Naive B cell (primary cell): Measurements from ENCODE around the gene NR1H2. TPM values are rescaled to one million over a fixed set of nuclear protein-coding genes. Genes with fewer than 3 reads are reported as not detected.
A peak's percentile ranks its signal among the peaks of the same experiment; 100 is the strongest.

Experiments used
- ATAC-seq, 2 donors: fragments of 150-1000 bp; cut with Tn5 transposase; 2 replicates each; pipeline ENCODE4 v1.10.0; 2021; ENCODE audit warnings: low read depth in 2 of 2, mild to moderate bottlenecking in 2 of 2, moderate library complexity in 2 of 2
- DNase-seq: peaks from one replicate; pipeline ENCODE4 v3.0.0; 2022
- H3K27ac Mint-ChIP-seq, 6 donors: one replicate each; pipeline ENCODE4 v1.8.0; 2020 to 2022; ENCODE audit warnings: mild to moderate bottlenecking in 6 of 6, mixed read lengths in 6 of 6, moderate library complexity in 5 of 6, inconsistent platforms in 2 of 6
- H3K27me3 Mint-ChIP-seq, 3 donors: one replicate each; pipeline ENCODE4 v1.8.0; 2021 to 2022; ENCODE audit warnings: mixed read lengths in 3 of 3, mild to moderate bottlenecking in 1 of 3
- H3K36me3 Mint-ChIP-seq, 2 donors: one replicate each; pipeline ENCODE4 v1.8.0; 2020 to 2022; ENCODE audit warnings: mixed read lengths in 2 of 2, inconsistent platforms in 1 of 2, mild to moderate bottlenecking in 1 of 2
- H3K4me1 Mint-ChIP-seq, 3 donors: one replicate each; pipeline ENCODE4 v1.8.0; 2020 to 2022; ENCODE audit warnings: mixed read lengths in 3 of 3, inconsistent platforms in 1 of 3, mild to moderate bottlenecking in 1 of 3, moderate library complexity in 1 of 3
- H3K4me3 Mint-ChIP-seq, 8 donors: one replicate each; pipeline ENCODE4 v1.8.0; 2020 to 2022; ENCODE audit warnings: mild to moderate bottlenecking in 8 of 8, mixed read lengths in 8 of 8, moderate library complexity in 8 of 8, inconsistent platforms in 2 of 8
- H3K9me3 Mint-ChIP-seq, 7 donors: one replicate each; pipeline ENCODE4 v1.8.0; 2020 to 2022; ENCODE audit warnings: mixed read lengths in 7 of 7, mild to moderate bottlenecking in 5 of 7, inconsistent platforms in 2 of 7, moderate library complexity in 1 of 7
- polyA plus RNA-seq, 6 donors: library from polyadenylated mRNA; unstranded; fragments of 300-500 nt; fragmentation: Illumina TruSeq; gene quantifications; one replicate each; pipeline ENCODE4 v1.2.3, GENCODE V29; 2021; ENCODE audit warnings: low read depth in 6 of 6

NR1H2 gene
- polyA plus RNA-seq, 6 donors from 2014 or later = 70.9 to 115 (median 76.1) TPM

DNA sequence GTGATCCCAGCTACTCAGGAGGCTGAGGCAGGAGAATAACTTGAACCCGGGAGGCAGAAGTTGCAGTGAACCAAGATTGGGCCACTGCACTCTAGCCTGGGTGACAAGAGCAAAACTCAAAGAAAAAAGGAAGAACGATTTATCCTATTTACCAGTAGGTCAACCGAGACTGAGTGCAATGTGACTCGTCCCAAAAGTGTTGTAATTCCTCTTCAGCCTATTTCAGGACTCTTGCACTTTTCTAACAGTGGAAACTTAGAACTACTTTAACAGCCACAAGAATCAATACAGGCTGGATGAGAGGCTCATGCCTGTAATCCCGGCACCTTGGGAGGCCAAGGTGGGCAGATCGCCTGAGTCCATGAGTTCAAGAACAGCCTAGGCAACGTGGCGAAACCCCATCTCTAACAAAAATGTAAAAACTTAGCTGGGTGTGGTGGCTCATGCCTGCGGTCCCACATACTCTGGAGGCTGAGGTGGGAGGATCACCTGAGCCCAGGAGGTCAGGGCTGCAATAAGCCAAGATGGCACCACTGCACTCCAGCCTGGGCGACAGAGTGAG, 4.3 kb upstream of the NR1H2 start:
- DNase-seq (no peak), ATAC-seq (no peak)
- peaks cover 26 to 30% (median 29%) of the 10 kb centered on the region in 3 donors for H3K4me1 Mint-ChIP-seq
- peaks cover 0 to 10% of the 10 kb centered on the region in 2 donors for H3K36me3 Mint-ChIP-seq
- H3K9me3 Mint-ChIP-seq = peaks cover 0 to 2% (median 0%) of the 10 kb centered on the region in 7 donors
- H3K27me3 Mint-ChIP-seq = no peaks in the 10 kb centered on the region
- H3K27ac Mint-ChIP-seq = no peak overlapping the region
- no peak overlapping the region for H3K4me3 Mint-ChIP-seq

DNA sequence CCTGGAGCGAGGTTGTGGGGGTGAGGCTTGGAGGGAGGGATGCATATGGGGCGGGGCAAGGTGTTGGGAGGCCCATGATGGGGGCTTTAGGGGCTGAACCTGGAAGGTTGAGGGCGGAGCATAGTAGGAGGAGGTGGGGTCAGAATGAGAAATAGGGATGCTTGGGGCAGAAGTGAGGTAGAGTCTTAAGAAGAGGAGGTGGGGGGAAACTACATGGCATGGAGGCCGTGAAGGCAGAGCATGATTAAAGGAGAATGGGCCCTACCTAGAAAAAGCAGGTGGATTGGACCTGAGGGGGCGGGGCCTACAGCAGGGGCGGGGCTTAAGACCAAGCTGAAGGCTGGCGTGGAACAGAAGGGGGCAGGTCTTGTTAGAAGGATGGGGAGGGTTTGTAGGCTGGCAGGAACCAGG, 799 bp downstream of the NR1H2 start:
- H3K27ac Mint-ChIP-seq = peak overlapping the region; percentile 76 to 100 (median 93)
- peaks cover 9 to 46% of the 10 kb centered on the region in 2 donors for H3K36me3 Mint-ChIP-seq
- H3K4me3 Mint-ChIP-seq = peak overlapping the region; percentile 63 to 100 (median 97)
- peaks cover 0 to 2% (median 0%) of the 10 kb centered on the region in 7 donors for H3K9me3 Mint-ChIP-seq
- no peaks in the 10 kb centered on the region for H3K27me3 Mint-ChIP-seq
- ATAC-seq (peak; percentile 4 to 6), DNase-seq (no peak)
- peaks cover 26 to 41% (median 37%) of the 10 kb centered on the region in 3 donors for H3K4me1 Mint-ChIP-seq

DNA sequence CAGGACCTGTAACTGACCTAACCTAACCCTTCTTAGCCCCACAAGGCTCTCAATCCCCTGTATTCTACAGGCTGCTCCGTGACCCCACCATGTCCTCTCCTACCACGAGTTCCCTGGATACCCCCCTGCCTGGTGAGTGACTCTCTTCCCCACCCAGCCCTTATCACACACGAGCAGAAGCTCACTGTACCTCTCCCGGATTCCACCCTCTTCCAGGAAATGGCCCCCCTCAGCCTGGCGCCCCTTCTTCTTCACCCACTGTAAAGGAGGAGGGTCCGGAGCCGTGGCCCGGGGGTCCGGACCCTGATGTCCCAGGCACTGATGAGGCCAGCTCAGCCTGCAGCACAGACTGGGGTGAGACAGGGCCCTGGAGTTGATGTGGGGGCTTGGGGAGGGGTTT, 1.3 kb downstream of the NR1H2 start:
- Mint-ChIP-seq H3K36me3 (peaks cover 9 to 46% of the 10 kb centered on the region in 2 donors), H3K4me3 (peak overlapping the region in 7 of 8 donors; percentile 15 to 100 (median 95)), H3K27me3 (no peaks in the 10 kb centered on the region), H3K9me3 (peaks cover 0 to 2% (median 0%) of the 10 kb centered on the region in 7 donors), H3K4me1 (peaks cover 26 to 41% (median 37%) of the 10 kb centered on the region in 3 donors), H3K27ac (peak overlapping the region; percentile 76 to 100 (median 93))
- ATAC-seq (no peak), DNase-seq (no peak)

DNA sequence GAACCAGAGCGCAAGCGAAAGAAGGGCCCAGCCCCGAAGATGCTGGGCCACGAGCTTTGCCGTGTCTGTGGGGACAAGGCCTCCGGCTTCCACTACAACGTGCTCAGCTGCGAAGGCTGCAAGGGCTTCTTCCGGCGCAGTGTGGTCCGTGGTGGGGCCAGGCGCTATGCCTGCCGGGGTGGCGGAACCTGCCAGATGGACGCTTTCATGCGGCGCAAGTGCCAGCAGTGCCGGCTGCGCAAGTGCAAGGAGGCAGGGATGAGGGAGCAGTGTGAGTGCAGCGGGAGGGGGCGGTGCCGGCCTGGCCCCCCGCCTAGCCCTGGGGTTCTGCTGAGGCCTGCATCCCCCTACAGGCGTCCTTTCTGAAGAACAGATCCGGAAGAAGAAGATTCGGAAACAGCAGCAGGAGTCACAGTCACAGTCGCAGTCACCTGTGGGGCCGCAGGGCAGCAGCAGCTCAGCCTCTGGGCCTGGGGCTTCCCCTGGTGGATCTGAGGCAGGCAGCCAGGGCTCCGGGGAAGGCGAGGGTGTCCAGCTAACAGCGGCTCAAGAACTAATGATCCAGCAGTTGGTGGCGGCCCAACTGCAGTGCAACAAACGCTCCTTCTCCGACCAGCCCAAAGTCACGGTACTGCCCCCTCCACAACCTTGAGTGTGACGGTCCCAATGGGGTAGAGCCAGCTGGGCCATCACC, 2.1 kb downstream of the NR1H2 start:
- DNase-seq (no peak), ATAC-seq (no peak)
- peaks cover 30 to 46% (median 40%) of the 10 kb centered on the region in 3 donors for H3K4me1 Mint-ChIP-seq
- H3K36me3 Mint-ChIP-seq = peaks cover 9 to 46% of the 10 kb centered on the region in 2 donors
- H3K4me3 Mint-ChIP-seq = peak overlapping the region in 5 of 8 donors; percentile 43 to 99 (median 66)
- H3K27ac Mint-ChIP-seq = peak overlapping the region in 3 of 6 donors; percentile 56 to 100 (median 94)
- no peaks in the 10 kb centered on the region for H3K27me3 Mint-ChIP-seq
- H3K9me3 Mint-ChIP-seq = peaks cover 0 to 2% (median 0%) of the 10 kb centered on the region in 7 donors

DNA sequence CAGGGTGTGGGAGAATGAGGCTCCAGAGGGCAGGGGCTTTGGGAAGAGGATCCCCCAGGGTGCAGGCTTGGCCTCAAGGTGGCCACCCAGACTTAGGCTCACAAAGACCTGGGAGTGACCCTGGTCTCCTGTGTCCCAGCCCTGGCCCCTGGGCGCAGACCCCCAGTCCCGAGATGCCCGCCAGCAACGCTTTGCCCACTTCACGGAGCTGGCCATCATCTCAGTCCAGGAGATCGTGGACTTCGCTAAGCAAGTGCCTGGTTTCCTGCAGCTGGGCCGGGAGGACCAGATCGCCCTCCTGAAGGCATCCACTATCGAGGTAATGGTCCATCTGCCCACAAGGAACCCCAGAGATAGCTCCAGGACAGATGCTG, 2.6 kb downstream of the NR1H2 start:
- peak overlapping the region in 2 of 8 donors; percentile 42 to 60 for H3K4me3 Mint-ChIP-seq
- peak overlapping the region in 1 of 6 donors; percentile 100 for H3K27ac Mint-ChIP-seq
- ATAC-seq (no peak), DNase-seq (no peak)
- peaks cover 9 to 46% of the 10 kb centered on the region in 2 donors for H3K36me3 Mint-ChIP-seq
- H3K4me1 Mint-ChIP-seq = peaks cover 35 to 51% (median 45%) of the 10 kb centered on the region in 3 donors
- no peaks in the 10 kb centered on the region for H3K27me3 Mint-ChIP-seq
- H3K9me3 Mint-ChIP-seq = peaks cover 0 to 2% (median 0%) of the 10 kb centered on the region in 7 donors

DNA sequence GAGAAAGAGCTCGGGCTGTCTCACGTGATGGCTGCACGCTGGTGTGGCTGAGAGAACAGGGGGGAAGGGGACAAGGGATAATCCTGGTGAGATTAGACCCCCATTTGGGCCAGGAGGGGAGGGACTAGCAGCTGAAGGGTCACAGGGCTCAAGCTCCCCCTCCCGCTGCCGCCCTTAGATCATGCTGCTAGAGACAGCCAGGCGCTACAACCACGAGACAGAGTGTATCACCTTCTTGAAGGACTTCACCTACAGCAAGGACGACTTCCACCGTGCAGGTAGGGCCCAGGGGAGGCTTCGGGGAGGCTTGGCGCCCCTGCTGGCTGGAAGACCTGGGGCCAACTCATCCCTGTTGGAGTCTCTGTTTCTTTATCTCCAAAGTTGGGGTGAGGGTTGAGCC, 3.3 kb downstream of the NR1H2 start:
- DNase-seq (no peak), ATAC-seq (no peak)
- Mint-ChIP-seq H3K27ac (peak overlapping the region in 4 of 6 donors; percentile 24 to 100 (median 54)), H3K27me3 (no peaks in the 10 kb centered on the region), H3K4me3 (peak overlapping the region in 2 of 8 donors; percentile 39 to 63), H3K36me3 (peaks cover 9 to 46% of the 10 kb centered on the region in 2 donors), H3K9me3 (peaks cover 0 to 2% (median 0%) of the 10 kb centered on the region in 7 donors), H3K4me1 (peaks cover 42 to 58% (median 53%) of the 10 kb centered on the region in 3 donors)

DNA sequence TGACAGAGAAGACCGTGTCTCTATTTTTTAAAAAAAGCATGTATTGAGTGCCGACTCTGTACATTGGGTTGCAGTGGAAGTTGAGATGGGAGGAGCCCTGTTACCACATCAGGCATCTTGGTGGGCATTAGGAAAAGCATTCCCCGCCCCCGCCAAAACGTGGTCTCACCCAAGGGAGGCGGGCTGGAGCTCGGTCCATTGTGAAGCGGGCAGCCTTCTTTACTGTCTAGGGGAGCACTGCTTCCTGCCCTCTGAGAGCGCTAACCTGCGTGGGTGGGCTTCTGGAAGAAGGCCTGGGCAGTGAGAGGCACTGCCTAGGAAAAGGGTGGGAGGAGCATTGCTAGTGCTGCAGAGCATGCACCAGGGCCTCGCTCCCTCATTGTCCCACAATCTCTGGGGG, 3.9 kb downstream of the NR1H2 start:
- Mint-ChIP-seq H3K4me1 (peaks cover 47 to 64% (median 58%) of the 10 kb centered on the region in 3 donors), H3K36me3 (peaks cover 9 to 46% of the 10 kb centered on the region in 2 donors), H3K4me3 (peak overlapping the region in 3 of 8 donors; percentile 39 to 63 (median 41)), H3K9me3 (peaks cover 0 to 2% (median 0%) of the 10 kb centered on the region in 7 donors), H3K27ac (peak overlapping the region in 3 of 6 donors; percentile 4 to 100 (median 78)), H3K27me3 (no peaks in the 10 kb centered on the region)
- ATAC-seq (no peak), DNase-seq (no peak)

DNA sequence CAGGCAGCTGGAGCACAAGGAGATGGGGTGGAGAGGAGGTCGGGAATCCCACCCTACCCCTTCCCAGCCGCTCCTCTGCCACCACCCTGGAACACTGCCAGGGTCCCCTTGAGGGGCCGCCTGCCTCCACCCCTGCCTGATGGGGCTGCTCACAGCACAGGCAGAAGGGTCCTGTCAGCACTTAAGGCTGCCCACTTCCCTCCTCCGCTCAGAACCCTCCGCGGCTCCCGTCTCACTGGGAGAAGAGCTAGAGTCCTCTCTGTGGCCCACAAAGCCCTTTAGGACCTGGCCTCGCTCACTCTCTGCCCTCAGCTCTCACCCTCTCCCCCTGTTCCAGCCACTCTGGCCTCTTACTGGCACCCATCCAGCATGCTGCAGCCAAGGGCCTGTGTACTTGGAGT, 4.5 kb downstream of the NR1H2 start:
- ATAC-seq (no peak), DNase-seq (no peak)
- peaks cover 9 to 46% of the 10 kb centered on the region in 2 donors for H3K36me3 Mint-ChIP-seq
- H3K4me1 Mint-ChIP-seq = peaks cover 49 to 66% (median 61%) of the 10 kb centered on the region in 3 donors
- peaks cover 0 to 2% (median 0%) of the 10 kb centered on the region in 7 donors for H3K9me3 Mint-ChIP-seq
- peak overlapping the region in 4 of 8 donors; percentile 20 to 63 (median 46) for H3K4me3 Mint-ChIP-seq
- peak overlapping the region in 2 of 6 donors; percentile 67 to 80 for H3K27ac Mint-ChIP-seq
- no peaks in the 10 kb centered on the region for H3K27me3 Mint-ChIP-seq

DNA sequence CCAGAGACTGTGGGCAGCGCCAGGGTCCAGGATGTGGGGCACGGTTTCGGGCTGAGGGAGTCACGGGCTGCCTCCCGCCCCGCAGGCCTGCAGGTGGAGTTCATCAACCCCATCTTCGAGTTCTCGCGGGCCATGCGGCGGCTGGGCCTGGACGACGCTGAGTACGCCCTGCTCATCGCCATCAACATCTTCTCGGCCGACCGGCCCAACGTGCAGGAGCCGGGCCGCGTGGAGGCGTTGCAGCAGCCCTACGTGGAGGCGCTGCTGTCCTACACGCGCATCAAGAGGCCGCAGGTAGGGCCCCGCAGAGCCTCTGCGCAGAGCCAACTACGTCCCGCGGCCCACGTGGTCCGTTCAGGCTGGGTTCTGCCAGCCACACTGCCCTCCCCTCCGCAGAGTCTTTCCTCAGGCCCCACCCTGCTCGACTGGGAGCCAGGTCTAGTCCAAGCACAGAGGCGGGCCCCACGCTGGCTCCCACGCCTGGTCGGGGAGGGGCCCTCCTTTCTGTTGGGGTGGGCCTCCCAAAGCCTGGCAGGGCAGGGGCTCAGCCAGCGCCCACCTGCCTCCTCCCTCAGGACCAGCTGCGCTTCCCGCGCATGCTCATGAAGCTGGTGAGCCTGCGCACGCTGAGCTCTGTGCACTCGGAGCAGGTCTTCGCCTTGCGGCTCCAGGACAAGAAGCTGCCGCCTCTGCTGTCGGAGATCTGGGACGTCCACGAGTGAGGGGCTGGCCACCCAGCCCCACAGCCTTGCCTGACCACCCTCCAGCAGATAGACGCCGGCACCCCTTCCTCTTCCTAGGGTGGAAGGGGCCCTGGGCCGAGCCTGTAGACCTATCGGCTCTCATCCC, 5.8 kb downstream of the NR1H2 start:
- no peaks in the 10 kb centered on the region for H3K27me3 Mint-ChIP-seq
- no peak for DNase-seq
- H3K4me1 Mint-ChIP-seq = peaks cover 45 to 56% (median 51%) of the 10 kb centered on the region in 3 donors
- H3K27ac Mint-ChIP-seq = peak overlapping the region in 2 of 6 donors; percentile 73 to 90
- peak overlapping the region in 1 of 8 donors; percentile 63 for H3K4me3 Mint-ChIP-seq
- ATAC-seq = no peak
- peaks cover 9 to 35% of the 10 kb centered on the region in 2 donors for H3K36me3 Mint-ChIP-seq
- H3K9me3 Mint-ChIP-seq = peaks cover 0 to 1% (median 0%) of the 10 kb centered on the region in 7 donors

DNA sequence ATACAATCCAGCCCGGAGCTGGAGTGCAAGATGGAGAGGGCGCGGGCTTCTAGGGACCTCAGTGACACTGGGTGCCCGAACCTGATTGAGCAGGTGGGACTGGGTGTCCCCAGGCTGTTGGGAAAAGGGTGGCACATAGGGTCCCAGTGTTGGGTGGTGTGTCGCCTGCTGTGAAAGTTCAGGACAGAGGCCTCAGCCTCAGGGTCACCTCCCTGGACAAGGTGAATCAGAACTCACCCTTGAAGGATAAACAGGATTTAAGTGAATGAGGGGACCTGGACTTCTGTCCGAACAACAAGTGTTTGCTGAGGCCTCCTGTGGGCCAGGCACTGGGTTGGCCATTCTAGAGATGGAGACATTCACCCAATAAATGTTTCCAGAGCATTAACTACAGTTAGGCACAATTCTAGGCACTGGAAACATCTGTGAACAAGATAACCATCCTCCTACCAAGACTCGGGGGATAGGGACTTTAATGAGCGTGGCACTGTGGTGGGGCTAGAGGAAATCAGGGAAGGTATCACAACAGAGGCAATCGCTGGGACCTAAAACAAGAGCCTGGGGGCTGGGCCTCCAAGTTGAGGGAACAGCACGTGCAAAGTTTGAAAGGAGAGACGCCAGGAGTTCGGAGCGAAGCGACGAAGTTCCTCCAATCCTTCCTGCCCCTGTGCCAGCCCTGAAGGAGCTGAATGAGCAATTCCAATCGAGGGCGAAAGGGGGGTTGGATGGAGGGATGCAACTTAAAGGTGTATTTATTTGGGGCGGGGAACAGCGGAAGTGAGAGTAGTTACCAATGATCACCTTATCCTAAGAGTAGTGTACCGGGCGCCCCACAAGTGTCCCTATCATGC, 7.0 kb downstream of the NR1H2 start:
- no peak for DNase-seq
- peak; percentile 24 to 31 for ATAC-seq
- Mint-ChIP-seq H3K36me3 (peaks cover 14 to 24% of the 10 kb centered on the region in 2 donors), H3K9me3 (peaks cover 0 to 1% (median 0%) of the 10 kb centered on the region in 7 donors), H3K4me1 (peaks cover 41 to 52% (median 42%) of the 10 kb centered on the region in 3 donors), H3K4me3 (peak overlapping the region; percentile 84 to 98 (median 97)), H3K27ac (peak overlapping the region; percentile 90 to 99 (median 98)), H3K27me3 (no peaks in the 10 kb centered on the region)

DNA sequence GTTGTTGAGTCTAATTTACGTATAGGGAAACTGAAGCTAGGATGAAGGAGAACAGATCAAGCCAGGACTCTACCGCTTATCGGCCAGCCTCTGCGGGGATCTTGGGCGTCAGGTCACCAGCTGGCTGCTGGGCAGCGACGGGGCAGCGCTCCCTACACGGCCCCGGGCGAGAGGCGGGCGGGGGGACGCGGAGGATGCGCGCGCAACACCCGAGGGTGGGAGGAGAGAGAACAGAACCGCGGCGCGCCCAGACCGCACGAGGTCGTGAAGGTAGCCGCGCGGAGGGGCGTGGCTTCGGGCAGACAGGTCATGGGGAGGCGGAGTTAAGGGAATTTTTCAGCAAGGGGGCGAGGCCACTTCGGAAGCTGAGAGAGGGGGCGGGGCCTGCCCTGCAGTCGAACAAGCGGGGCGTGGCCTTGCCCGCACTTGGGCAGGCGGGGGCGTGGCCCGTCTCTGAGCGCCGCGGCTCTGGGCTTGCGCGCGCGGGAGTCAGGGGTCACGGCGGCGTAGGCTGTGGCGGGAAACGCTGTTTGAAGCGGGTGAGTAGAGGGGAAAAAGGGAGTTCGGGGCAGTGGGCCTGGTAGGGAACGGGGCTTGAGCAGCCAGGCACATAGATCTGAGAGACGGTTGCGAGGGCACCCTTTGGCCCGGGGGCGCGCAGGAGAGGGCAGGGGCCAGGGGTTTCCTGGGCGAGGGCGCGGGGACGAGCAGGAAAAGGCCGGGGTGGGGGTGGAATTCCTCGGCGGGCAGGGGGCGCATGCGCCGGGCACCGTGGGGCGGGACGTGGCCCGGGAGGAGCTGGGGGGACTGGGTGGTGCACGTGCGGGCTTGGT, 7.8 kb downstream of the NR1H2 start, which contains the start of gene POLD1:
POLD1 (plus strand) TSS at position 496 of the 833 bp plus-strand sequence. CDS start 14,505 bp downstream, outside the sequence.
- H3K9me3 Mint-ChIP-seq = peaks cover 0 to 1% (median 0%) of the 10 kb centered on the region in 7 donors
- peak within 1 kb of the TSS; percentile 84 to 98 (median 97) for H3K4me3 Mint-ChIP-seq
- no peaks in the 10 kb centered on the region for H3K27me3 Mint-ChIP-seq
- peaks cover 39 to 49% (median 42%) of the 10 kb centered on the region in 3 donors for H3K4me1 Mint-ChIP-seq
- peak within 1 kb of the TSS; percentile 90 to 99 (median 98) for H3K27ac Mint-ChIP-seq
- DNase-seq (peak; percentile 99), ATAC-seq (peak; percentile 81 to 87)
- peaks cover 12 to 20% of the 10 kb centered on the region in 2 donors for H3K36me3 Mint-ChIP-seq
